HG03025 (cell line): ENCODE results near the gene RPS6KL1.

Experiments used
- ATAC-seq: cut with Tn5 transposase; IDR thresholded peaks from one replicate; pipeline ENCODE4 v1.9.1; 2021; ENCODE audit warnings: mild to moderate bottlenecking, moderate library complexity; ENCODE audit not compliant: unreplicated experiment, low FRiP score

RPS6KL1 gene

DNA sequence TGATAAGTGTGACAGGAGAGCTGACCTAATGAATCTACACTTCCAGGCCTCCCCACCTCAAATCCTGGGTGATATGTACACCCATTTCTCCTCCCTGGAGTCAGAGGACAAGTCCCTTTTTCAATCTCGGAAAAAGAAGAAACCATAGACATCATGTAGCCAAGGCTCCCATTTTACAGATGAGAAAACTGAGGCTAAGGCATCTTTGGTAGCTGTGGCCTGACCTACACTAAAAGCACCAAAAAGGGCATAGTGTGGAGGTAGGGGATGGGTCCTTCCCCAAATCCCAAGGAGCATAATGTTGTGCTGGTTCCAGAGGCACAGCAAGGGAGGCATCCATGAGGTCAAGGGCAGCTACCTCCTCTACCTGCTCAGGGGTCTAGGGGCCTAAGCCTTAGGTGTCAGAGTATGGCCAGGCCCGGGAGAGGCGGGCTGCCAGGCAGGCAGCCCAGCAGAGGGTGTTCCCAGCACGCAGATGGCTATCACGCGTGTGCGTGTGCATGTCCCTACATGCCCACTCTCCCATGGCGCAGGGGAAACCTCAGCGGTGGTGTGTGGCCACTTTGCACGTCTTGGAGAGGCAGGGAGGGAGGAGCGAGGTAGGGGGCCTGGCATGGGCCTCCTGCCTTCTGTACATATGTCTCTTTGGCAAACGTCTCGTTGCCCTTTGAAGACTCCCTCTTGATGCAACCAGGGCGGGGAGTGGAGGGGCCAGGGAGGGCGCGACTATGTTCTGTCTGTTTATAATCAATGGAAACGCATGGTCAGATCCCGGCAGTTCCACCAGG lies 29.8 kb upstream of the RPS6KL1 start:
- ATAC-seq = no peak

- no peak for ATAC-seq
Measured at GRCh38 chr14:74952180-74952665, 29.2 kb upstream of the RPS6KL1 start.

DNA sequence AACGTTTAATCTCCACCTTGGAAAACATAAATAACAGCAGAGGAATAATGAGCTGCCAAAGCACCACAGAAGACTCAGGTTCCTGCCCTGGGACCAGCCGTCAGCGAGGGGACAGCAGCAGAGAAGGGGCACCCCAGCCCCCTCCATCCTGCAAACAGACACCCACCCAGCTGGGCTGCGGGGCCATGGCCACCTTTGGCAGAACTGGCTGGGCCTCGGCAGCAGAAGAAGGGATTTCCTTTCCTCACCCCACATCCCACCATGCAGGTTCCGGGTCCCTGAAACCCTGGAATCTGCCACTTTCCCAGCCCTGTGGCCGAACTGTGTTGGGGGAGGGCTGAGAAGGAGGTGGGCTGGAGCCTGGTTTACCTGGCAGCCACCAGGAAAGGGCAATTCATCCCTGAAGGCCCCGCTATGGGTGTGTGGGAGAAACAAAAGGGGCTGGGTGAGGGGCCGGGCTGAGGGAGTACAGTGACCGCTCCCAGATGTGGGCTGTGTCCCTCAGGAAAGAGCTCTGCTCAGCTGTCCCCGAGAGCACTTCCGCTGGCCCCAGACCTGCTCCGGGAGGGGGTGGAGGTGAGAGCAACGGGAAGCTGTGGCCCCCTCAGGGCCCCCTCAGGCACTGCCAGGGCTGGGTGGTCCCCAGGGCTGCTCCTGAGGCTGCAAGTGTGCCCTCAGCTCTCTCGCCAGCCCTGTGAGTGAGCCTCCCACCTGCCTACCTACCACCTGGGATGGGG lies 28.6 kb upstream of the RPS6KL1 start:
- no peak for ATAC-seq

- no peak for ATAC-seq
Measured at GRCh38 chr14:74950795-74951442, 27.9 kb upstream of the RPS6KL1 start.

DNA sequence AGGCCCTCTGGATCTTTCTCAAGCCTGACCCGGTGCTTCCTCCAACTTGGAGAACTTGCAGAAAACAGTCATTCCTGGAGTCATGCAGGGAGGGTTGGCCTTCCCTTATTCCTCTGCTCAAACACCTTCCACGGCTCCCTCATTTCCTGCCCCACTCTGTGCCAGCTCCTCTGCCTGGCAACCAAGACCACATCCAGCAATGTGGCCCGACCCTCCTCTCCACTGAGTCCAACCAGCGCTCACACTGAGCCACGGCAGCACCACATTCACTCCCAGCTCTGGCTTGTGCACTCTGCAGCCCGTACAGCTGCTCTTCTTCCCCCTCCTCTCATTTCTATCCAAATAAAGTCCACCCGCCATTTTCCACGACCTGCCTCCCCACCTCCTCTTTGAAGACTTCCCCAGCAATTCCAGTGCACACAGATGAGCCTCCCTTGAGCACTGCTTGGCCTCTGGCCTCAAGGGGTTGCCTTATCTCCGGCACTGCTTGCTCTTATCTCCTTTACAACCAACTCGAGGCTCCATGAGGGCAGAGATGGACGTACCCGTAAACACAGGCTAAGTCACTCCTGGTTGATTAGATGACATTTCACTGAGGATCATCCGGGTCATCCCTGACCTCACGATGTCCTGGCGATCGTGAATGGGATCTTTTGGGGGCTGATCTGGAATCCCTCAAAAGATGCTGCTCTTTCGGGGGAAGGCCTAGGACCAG lies 27.0 kb upstream of the RPS6KL1 start:
- ATAC-seq = no peak

DNA sequence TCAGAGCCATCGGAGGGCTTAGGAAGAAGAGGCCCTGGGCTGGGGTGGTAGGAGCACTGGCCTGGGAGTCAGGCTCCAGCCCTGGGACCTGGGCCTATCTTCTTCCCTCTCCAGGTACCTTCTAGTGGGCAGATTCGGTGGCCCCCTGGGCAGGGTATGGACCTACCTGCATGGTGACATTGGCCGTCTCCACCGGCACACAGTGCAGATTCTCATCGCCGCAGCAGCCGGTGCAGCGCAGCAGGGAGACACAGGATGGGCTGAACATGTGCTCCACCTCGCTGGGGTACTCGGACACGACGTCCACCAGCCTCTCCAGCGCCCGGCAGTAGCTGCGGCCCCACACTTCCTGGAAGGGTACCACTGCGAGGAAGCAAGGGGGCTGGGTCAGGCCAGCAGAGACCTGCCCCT lies 26.1 kb upstream of the RPS6KL1 start:
- ATAC-seq = no peak

DNA sequence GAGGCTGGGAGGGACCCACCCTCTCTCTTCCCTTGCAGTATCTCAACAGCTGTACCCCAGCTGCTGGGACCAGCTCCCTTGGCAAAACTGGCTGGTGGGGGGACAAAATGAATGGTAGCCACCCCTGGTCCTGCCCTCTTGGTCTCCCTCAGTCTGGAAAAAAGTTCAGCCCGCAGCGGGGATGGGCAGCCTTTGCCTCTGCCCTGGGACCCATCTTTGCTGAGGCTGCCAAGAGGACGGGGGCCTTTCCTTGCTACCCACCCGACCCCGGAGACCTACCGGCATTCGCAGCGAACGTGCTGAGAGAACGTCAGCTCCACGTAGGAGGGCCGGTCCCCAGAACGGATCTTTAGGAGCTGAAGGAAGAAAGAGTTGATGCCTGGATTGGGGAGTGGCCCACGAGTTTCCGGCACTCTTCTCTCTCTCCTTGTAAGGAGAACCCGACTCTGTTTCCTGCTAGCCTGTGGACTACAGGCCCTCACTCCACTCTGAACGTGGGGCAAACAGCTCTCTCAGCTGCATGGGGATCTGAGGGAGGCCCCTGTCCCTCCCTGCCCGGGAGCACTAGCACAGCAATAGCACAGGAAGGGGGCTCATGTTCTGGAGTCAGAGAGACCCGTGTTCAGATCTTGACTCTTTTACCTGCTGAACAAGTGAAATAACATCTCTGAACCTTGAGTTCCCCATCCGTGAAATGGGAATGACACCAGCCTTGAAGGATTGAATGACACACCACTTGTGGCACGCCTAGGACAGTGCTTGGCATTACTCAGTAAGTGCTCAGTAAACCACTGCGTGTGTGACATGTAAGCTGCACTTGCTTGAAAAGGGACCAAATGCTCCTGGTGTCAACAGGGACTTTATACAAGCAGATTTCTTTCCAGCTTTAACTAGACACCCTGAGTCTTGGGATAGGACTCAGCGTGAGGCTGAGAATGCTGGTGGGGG lies 25.4 kb upstream of the RPS6KL1 start:
- no peak for ATAC-seq

DNA sequence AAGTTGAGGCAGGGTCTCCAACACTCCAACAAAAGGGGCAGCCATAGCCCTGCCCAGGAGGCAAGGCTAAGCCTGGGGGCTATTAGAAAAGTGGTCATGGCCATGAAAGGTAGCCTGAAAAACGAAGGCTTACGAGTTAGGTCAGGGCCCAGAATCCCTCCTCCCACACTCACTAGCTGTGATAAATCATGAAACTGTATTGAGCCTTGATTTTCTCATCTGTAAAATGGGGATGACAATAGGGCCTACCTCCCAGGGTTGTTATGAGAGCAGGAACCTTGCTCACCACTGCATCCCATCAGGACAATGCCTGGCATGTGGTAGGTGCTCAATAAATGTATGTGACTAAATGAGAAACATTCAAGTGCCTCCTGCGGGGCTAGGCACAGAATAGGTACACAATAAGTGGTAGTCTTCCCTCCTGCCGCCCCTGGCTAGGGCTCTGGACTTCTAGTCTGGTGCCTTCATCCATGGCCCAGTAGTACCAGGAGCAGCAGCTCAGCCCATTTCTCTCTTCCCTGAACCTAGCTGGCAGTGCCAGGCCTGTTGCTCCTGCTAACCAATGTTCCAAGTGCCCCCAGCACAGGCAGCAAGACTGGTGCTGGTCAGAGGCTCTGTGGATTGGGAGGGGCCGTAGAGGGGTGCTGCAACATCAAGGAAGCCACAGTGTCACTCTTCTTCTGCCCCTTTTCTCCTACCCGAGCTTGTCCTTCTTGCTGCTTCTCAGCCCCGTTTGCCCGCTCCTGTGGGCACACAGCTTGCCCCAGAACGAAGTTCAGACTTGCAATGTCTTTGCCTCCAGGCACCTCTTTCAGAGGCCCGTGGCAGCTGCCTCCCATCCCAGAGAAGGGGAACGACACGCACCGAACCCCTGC lies 24.5 kb upstream of the RPS6KL1 start:
- ATAC-seq = no peak

DNA sequence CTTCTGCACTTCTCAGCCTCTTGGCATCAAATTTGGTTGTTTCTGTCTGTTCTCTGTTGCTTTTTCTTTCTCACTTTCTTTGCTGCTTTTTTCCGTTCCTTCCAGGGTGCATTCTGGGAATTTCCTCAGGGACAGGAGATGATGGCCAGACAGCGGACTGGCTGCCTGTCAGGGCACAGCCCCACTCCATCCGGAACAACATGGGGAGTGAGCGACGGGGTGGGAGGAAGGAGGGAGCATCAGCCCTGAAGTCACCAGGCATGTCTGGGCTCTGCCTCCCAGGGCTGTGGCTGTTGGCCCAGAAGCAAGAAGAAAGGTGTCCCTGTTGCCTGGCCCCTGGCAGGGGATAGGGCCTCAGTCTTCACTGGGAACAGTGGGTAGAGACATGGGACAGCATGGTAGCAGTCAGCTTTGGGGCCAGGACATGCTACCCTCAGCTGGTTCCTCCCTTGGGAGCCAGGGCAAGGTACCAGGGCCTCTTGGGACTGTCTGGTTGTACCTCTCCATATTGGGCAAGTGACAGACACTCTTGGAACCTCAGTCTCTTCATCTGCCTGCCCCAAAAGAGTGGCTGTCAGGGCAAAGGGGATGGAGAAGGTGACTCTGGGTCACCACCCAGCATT lies 23.7 kb upstream of the RPS6KL1 start:
- ATAC-seq = no peak

DNA sequence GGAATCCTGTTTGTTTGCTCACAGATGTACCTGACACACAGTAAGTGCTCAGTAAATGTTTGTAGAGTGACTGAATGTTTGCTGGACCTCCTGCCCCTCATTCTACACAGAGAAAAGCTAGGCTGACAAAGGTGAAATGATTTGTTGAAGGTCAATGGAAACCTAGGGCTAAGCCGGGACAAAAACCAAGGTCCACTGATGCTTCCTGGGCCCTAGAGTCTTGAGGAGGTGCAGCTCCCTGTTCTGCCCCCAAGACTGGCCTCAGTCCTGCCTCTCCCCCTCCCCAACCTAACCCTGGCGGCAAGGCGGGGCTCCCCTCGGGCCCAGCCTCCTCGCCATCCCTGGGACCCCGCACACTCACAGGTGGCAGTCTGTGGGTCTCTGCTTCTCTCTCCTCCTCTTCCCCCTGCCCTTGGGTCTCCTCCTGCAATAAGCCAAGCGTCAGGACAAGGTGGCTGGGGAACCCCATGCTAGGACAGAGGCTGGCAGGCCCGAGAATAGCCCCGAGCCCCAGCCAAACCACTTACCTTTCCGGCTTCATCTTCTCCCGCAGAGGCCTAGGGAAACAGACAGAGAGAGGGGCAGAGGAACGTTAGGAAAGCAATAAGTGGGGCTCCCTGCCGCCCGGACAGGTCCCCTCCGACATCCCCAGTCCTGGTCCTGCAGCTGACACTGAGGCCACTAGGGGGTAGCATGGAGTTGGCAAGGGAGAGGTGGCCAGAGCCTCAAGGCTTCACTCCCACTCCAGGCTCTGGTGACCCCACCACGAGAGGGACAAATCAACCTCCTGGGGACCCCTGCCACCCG lies 23.0 kb upstream of the RPS6KL1 start:
- no peak for ATAC-seq

- no peak for ATAC-seq
Measured at GRCh38 chr14:74945261-74945851, 22.3 kb upstream of the RPS6KL1 start.

GRCh38 chr14:74942608-74943007 lies 19.5 kb upstream of the RPS6KL1 start:
- ATAC-seq = no peak

- no peak for ATAC-seq
Measured at GRCh38 chr14:74942181-74942580, 19.1 kb upstream of the RPS6KL1 start.

- no peak for ATAC-seq
Measured at GRCh38 chr14:74941676-74942097, 18.6 kb upstream of the RPS6KL1 start.

DNA sequence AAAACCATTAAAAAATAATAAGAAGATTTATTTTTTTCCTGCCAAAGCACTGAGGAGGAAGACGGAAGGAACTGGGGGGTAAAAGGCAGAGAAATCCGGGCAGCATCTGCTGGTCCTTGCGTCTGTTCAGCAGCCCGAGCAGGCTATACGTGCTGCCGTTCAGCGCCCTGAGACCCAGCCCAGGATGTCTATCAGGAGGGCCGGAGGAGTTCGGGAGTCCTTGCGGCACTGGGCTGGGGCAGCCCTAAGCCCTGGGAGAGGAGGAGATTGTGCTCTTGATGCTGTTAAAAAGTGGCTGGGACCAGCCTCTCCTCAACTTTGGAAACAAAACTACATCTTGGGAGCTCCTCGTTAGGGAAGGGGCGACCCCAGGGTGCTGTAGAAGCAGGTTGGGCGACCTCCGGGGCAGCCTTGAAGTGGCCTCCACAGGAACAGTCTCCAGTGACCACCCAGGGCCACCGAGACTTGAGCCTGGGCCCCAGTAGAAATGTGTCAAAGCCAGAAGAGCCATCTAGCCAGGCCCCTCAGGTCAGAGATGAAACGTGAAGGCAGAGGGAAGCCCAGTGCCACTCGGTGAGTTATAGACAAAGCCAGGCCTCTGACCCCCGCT lies 18.0 kb upstream of the RPS6KL1 start:
- ATAC-seq = no peak
